Activated CD4-positive, alpha-beta T cell treated with anti-CD3 and anti-CD28 coated beads, Interleukin-2, amount 50 U/mL, for 16 hours (primary cell): ENCODE results near the gene STAG1.
A peak's percentile ranks its signal among the peaks of the same experiment; 100 is the strongest.
"Not testable (repeated sequence)": the region's sequence is repeated elsewhere in the genome, so short reads cannot be mapped to it uniquely, and the experiment has no call there.

Experiments
- DNase-seq: peaks from one replicate; pipeline ENCODE4 v3.0.0-alpha.2; 2020

STAG1 gene

GRCh38 chr3:136490646-136491405, 261.4 kb downstream of the STAG1 start:
- DNase-seq, result no peak

- no peak for DNase-seq
These were observed 266.4 kb downstream of the STAG1 start for GRCh38 chr3:136485777-136486176.

GRCh38 chr3:136476280-136476679, 275.9 kb downstream of the STAG1 start:
- no peak for DNase-seq

- not testable (repeated sequence) for DNase-seq
These were observed 277.3 kb downstream of the STAG1 start for GRCh38 chr3:136474876-136475275.

- DNase-seq, result no peak
These were observed 278.4 kb downstream of the STAG1 start for GRCh38 chr3:136473716-136474326.

GRCh38 chr3:136465296-136465695, 286.9 kb downstream of the STAG1 start:
- DNase-seq, result no peak

- no peak for DNase-seq
These were observed 287.7 kb downstream of the STAG1 start for GRCh38 chr3:136464502-136464901.

- no peak for DNase-seq
These were observed 289.0 kb downstream of the STAG1 start for GRCh38 chr3:136463170-136463569.

- no peak for DNase-seq
These were observed 294.4 kb downstream of the STAG1 start for GRCh38 chr3:136457793-136458192.

- no peak for DNase-seq
These were observed 296.0 kb downstream of the STAG1 start for GRCh38 chr3:136456196-136456595.

GRCh38 chr3:136444581-136444980, 307.6 kb downstream of the STAG1 start:
- no peak for DNase-seq

GRCh38 chr3:136437043-136437442, 315.1 kb downstream of the STAG1 start:
- no peak for DNase-seq

- no peak for DNase-seq
These were observed 317.7 kb downstream of the STAG1 start for GRCh38 chr3:136434429-136434828.

- no peak for DNase-seq
These were observed 319.5 kb downstream of the STAG1 start for GRCh38 chr3:136432685-136433084.

- DNase-seq, result no peak
These were observed 324.0 kb downstream of the STAG1 start for GRCh38 chr3:136428167-136428566.

- no peak for DNase-seq
These were observed 324.9 kb downstream of the STAG1 start for GRCh38 chr3:136427236-136427635.

- no peak for DNase-seq
These were observed 337.7 kb downstream of the STAG1 start for GRCh38 chr3:136414476-136414875.

- no peak for DNase-seq
These were observed 339.9 kb downstream of the STAG1 start for GRCh38 chr3:136412307-136412706.

GRCh38 chr3:136409549-136409948, 342.6 kb downstream of the STAG1 start:
- no peak for DNase-seq

GRCh38 chr3:136404056-136404455, 348.1 kb downstream of the STAG1 start:
- DNase-seq, result no peak

GRCh38 chr3:136396916-136397315, 355.3 kb downstream of the STAG1 start:
- no peak for DNase-seq

GRCh38 chr3:136390574-136390973, 361.6 kb downstream of the STAG1 start:
- DNase-seq, result no peak

- no peak for DNase-seq
These were observed 365.1 kb downstream of the STAG1 start for GRCh38 chr3:136387031-136387430.

GRCh38 chr3:136385457-136385856, 366.7 kb downstream of the STAG1 start:
- peak; percentile 16 for DNase-seq

GRCh38 chr3:136381051-136381450, 371.1 kb downstream of the STAG1 start:
- no peak for DNase-seq
